ENCODE data around the gene PSMA6. TPM values are rescaled to one million over a fixed set of nuclear protein-coding genes. Genes with fewer than 3 reads are reported as not detected.

PSMA6 gene
- total and polyA plus RNA-seq, 2 of the 13 experiments (the other 11 are each of a cell fraction or from before 2014, with no cell fraction given) = 525 to 1,109 TPM

DNA sequence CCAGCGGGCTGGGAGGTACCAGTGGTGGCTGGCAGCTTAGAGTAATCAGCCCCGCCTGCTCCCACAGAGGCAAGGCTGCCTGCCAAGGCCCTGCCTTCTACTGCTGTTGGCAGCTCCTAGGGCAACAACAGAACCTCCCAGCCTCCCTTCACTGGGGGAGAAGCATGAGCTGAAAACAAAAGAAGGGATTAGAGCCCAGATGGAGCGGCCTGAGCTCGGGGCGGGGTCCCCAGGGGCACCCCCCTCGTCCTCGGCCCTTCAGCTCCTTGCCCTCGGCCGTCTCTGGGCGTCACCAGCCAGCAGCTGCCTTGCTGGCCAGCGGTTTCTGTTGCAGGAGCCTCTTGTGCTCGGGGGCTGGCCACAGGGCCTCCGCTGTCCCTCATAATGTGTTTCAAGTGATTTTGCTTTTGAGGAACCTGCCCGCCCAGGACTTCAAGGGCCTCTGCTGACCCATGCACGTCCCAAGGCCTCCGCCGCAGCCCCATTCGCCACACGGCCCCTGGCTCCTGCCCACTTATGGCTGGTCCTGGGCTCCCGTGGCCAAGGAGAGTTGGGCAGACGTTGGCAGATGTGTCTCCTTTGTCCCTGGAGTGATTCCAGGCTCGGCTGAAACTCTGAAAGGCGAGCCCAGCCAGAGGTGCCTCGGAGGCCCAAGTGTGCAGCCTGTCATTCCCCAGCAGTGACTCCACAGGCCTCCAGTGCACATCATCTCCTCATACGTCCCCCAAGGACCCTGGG, 49.7 kb downstream of the PSMA6 start (continued):
- TF ChIP-seq, protein P1, sequence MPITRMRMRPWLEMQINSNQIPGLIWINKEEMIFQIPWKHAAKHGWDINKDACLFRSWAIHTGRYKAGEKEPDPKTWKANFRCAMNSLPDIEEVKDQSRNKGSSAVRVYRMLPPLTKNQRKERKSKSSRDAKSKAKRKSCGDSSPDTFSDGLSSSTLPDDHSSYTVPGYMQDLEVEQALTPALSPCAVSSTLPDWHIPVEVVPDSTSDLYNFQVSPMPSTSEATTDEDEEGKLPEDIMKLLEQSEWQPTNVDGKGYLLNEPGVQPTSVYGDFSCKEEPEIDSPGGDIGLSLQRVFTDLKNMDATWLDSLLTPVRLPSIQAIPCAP (CRISPR knock-in tag; IDR thresholded peaks at IDR 0.05; ENCODE audit: low read depth) = no peak
- peak; percentile 62; the same call in 1 of the 2 replicates for TF ChIP-seq ZNF34 (CRISPR knock-in tag; IDR thresholded peaks at IDR 0.05; ENCODE audit: borderline replicate concordance)
- TF ChIP-seq, protein P2, sequence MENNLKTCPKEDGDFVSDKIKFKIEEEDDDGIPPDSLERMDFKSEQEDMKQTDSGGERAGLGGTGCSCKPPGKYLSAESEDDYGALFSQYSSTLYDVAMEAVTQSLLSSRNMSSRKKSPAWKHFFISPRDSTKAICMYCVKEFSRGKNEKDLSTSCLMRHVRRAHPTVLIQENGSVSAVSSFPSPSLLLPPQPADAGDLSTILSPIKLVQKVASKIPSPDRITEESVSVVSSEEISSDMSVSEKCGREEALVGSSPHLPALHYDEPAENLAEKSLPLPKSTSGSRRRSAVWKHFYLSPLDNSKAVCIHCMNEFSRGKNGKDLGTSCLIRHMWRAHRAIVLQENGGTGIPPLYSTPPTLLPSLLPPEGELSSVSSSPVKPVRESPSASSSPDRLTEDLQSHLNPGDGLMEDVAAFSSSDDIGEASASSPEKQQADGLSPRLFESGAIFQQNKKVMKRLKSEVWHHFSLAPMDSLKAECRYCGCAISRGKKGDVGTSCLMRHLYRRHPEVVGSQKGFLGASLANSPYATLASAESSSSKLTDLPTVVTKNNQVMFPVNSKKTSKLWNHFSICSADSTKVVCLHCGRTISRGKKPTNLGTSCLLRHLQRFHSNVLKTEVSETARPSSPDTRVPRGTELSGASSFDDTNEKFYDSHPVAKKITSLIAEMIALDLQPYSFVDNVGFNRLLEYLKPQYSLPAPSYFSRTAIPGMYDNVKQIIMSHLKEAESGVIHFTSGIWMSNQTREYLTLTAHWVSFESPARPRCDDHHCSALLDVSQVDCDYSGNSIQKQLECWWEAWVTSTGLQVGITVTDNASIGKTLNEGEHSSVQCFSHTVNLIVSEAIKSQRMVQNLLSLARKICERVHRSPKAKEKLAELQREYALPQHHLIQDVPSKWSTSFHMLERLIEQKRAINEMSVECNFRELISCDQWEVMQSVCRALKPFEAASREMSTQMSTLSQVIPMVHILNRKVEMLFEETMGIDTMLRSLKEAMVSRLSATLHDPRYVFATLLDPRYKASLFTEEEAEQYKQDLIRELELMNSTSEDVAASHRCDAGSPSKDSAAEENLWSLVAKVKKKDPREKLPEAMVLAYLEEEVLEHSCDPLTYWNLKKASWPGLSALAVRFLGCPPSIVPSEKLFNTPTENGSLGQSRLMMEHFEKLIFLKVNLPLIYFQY (CRISPR knock-in tag; IDR thresholded peaks at IDR 0.05; ENCODE audit: borderline replicate concordance) = no peak
- peak; percentile 83 for TF ChIP-seq JARID2 (CRISPR knock-in tag; IDR thresholded peaks at IDR 0.05; ENCODE audit: insufficient replicate concordance)
- no peak for TF ChIP-seq U2AF1 (optimal IDR thresholded peaks at IDR 0.05; ENCODE audit: low read depth, low read length)
- no peak for TF ChIP-seq MED13 (CRISPR knock-in tag; IDR thresholded peaks at IDR 0.05)
- TF ChIP-seq JUNB (CRISPR knock-in tag; IDR thresholded peaks at IDR 0.05; ENCODE audit: borderline replicate concordance) = no peak
- no peak for TF ChIP-seq TBX2 (CRISPR knock-in tag; IDR thresholded peaks at IDR 0.05; ENCODE audit: borderline replicate concordance)
- TF ChIP-seq ZNF569 (CRISPR knock-in tag; IDR thresholded peaks at IDR 0.05; ENCODE audit: borderline replicate concordance) = no peak
- TF ChIP-seq ZNF12 (CRISPR knock-in tag; IDR thresholded peaks at IDR 0.05) = peak; percentile 71
- no peak for TF ChIP-seq ARNT (IDR thresholded peaks at IDR 0.05)
- TF ChIP-seq ZNF225 (CRISPR knock-in tag; IDR thresholded peaks at IDR 0.05) = no peak; the same call in 1 of the 2 replicates
- peak; percentile 87 for TF ChIP-seq BCL6 (CRISPR knock-in tag; IDR thresholded peaks at IDR 0.05)
- no peak for TF ChIP-seq MBNL3 (CRISPR knock-in tag; conservative IDR thresholded peaks at IDR 0.05)
- no peak for TF ChIP-seq ZNF781 (CRISPR knock-in tag; IDR thresholded peaks at IDR 0.05; ENCODE audit: borderline replicate concordance, not compliant biosample characterization)
- TF ChIP-seq, protein P3, sequence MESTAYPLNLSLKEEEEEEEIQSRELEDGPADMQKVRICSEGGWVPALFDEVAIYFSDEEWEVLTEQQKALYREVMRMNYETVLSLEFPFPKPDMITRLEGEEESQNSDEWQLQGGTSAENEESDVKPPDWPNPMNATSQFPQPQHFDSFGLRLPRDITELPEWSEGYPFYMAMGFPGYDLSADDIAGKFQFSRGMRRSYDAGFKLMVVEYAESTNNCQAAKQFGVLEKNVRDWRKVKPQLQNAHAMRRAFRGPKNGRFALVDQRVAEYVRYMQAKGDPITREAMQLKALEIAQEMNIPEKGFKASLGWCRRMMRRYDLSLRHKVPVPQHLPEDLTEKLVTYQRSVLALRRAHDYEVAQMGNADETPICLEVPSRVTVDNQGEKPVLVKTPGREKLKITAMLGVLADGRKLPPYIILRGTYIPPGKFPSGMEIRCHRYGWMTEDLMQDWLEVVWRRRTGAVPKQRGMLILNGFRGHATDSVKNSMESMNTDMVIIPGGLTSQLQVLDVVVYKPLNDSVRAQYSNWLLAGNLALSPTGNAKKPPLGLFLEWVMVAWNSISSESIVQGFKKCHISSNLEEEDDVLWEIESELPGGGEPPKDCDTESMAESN (CRISPR knock-in tag; conservative IDR thresholded peaks at IDR 0.05) = no peak
- TF ChIP-seq ZNF841 (CRISPR knock-in tag; IDR thresholded peaks at IDR 0.05; ENCODE audit: borderline replicate concordance) = no peak
- TF ChIP-seq, protein P4, sequence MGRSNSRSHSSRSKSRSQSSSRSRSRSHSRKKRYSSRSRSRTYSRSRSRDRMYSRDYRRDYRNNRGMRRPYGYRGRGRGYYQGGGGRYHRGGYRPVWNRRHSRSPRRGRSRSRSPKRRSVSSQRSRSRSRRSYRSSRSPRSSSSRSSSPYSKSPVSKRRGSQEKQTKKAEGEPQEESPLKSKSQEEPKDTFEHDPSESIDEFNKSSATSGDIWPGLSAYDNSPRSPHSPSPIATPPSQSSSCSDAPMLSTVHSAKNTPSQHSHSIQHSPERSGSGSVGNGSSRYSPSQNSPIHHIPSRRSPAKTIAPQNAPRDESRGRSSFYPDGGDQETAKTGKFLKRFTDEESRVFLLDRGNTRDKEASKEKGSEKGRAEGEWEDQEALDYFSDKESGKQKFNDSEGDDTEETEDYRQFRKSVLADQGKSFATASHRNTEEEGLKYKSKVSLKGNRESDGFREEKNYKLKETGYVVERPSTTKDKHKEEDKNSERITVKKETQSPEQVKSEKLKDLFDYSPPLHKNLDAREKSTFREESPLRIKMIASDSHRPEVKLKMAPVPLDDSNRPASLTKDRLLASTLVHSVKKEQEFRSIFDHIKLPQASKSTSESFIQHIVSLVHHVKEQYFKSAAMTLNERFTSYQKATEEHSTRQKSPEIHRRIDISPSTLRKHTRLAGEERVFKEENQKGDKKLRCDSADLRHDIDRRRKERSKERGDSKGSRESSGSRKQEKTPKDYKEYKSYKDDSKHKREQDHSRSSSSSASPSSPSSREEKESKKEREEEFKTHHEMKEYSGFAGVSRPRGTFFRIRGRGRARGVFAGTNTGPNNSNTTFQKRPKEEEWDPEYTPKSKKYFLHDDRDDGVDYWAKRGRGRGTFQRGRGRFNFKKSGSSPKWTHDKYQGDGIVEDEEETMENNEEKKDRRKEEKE (IDR thresholded peaks at IDR 0.05) = no peak
- no peak for TF ChIP-seq ISX (CRISPR knock-in tag; conservative IDR thresholded peaks at IDR 0.05)
- no peak for TF ChIP-seq ZNF460 (CRISPR knock-in tag; IDR thresholded peaks at IDR 0.05; ENCODE audit: borderline replicate concordance)
- no peak for TF ChIP-seq TOE1 (CRISPR knock-in tag; IDR thresholded peaks at IDR 0.05)
